Measurements from ENCODE around the gene FTO.

The FTO gene

GRCh38 chr16:54027995-54028394 lies 324.0 kb downstream of the FTO start:
- DNase-seq, result no peak

- DNase-seq, result no peak
Measured at GRCh38 chr16:54030451-54030850, 326.5 kb downstream of the FTO start.

- DNase-seq, result no peak
Measured at GRCh38 chr16:54031107-54031760, 327.3 kb downstream of the FTO start.

- no peak for DNase-seq
Measured at GRCh38 chr16:54033747-54034146, 329.8 kb downstream of the FTO start.

- DNase-seq, result no peak
Measured at GRCh38 chr16:54034684-54035083, 330.7 kb downstream of the FTO start.

GRCh38 chr16:54040480-54040879 lies 336.5 kb downstream of the FTO start:
- DNase-seq, result no peak

- DNase-seq, result no peak
Measured at GRCh38 chr16:54040975-54041374, 337.0 kb downstream of the FTO start.

GRCh38 chr16:54048586-54049495 lies 344.9 kb downstream of the FTO start:
- DNase-seq, result no peak

GRCh38 chr16:54049591-54050458 lies 345.9 kb downstream of the FTO start:
- no peak for DNase-seq

GRCh38 chr16:54050459-54051210 lies 346.7 kb downstream of the FTO start:
- DNase-seq, result no peak

GRCh38 chr16:54051821-54052220 lies 347.9 kb downstream of the FTO start:
- no peak for DNase-seq

GRCh38 chr16:54052271-54052670 lies 348.3 kb downstream of the FTO start:
- no peak for DNase-seq

GRCh38 chr16:54053891-54054820 lies 350.2 kb downstream of the FTO start:
- no peak for DNase-seq

GRCh38 chr16:54055191-54055590 lies 351.2 kb downstream of the FTO start:
- DNase-seq, result no peak

- no peak for DNase-seq
Measured at GRCh38 chr16:54055864-54056263, 351.9 kb downstream of the FTO start.

- DNase-seq, result no peak
Measured at GRCh38 chr16:54056921-54057320, 353.0 kb downstream of the FTO start.

GRCh38 chr16:54059319-54059718 lies 355.4 kb downstream of the FTO start:
- DNase-seq, result no peak

GRCh38 chr16:54060599-54061421 lies 356.9 kb downstream of the FTO start:
- no peak for DNase-seq

- no peak for DNase-seq
Measured at GRCh38 chr16:54061454-54061853, 357.5 kb downstream of the FTO start.
